Gastrocnemius medialis (tissue), 4 donors: ENCODE results near the gene CBX1. TPM values are rescaled to one million over a fixed set of nuclear protein-coding genes. Genes with fewer than 3 reads are reported as not detected.
"Not testable (repeated sequence)": the region's sequence is repeated elsewhere in the genome, so short reads cannot be mapped to it uniquely, and the experiment has no call there.

Experiments
- ATAC-seq, 2 donors: fragments of 150-250 bp; one replicate each; pipeline ENCODE4 v1.9.1; 2016
- DNase-seq, 2 donors: peaks; one replicate each; pipeline ENCODE4 v3.0.0-alpha.2; 2019
- H3K27ac ChIP-seq, 4 donors: fragments of 200-600 bp; sonication (generic); 1 replicate in 1 of 4; 2 replicates in 3 of 4; pipeline ENCODE4 v1.5.1; 2016 to 2018; ENCODE audit warnings: mild to moderate bottlenecking in 2 of 4, moderate library complexity in 1 of 4
- H3K27me3 ChIP-seq, 3 donors: fragments of 200-600 bp; sonication (generic) in 2 of 3; 1 replicate in 1 of 3; 2 replicates in 2 of 3; pipeline versions ENCODE4 v1.5.1 to v1.6.0; 2016 to 2019; ENCODE audit warnings: mild to moderate bottlenecking in 1 of 3, moderate library complexity in 1 of 3
- H3K36me3 ChIP-seq, 2 donors: fragments of 200-600 bp; sonication (generic) in 1 of 2; one replicate each; pipeline ENCODE4 v1.5.1; 2017 to 2018
- H3K4me1 ChIP-seq, 2 donors: fragments of 200-600 bp; sonication (generic) in 1 of 2; one replicate each; pipeline ENCODE4 v1.5.1; 2016 to 2017; ENCODE audit warnings: mild to moderate bottlenecking in 2 of 2
- H3K4me3 ChIP-seq, 4 donors: fragments of 200-600 bp; sonication (generic) in 3 of 4; 1 replicate in 1 of 4; 2 replicates in 3 of 4; pipeline ENCODE4 v1.5.1; 2016 to 2019; ENCODE audit warnings: mild to moderate bottlenecking in 2 of 4
- H3K9me3 ChIP-seq, 3 donors: fragments of 200-600 bp; sonication (generic) in 2 of 3; 1 replicate in 1 of 3; 2 replicates in 2 of 3; pipeline ENCODE4 v1.5.1; 2016 to 2019
- CTCF ChIP-seq, 5 experiments: fragments of 450-650 bp in 3 of 5; fragments of 200-600 bp in 2 of 5; sonication (generic) in 2 of 5; IDR thresholded peaks in 4 of 5; conservative IDR thresholded peaks in 1 of 5; 1 replicate in 4 of 5; 2 replicates in 1 of 5; pipeline ENCODE4 v1.5.1; 2016 to 2019; ENCODE audit warnings: antibody characterized with exemption in 5 of 5, mild to moderate bottlenecking in 3 of 5, moderate library complexity in 3 of 5
- POLR2A ChIP-seq, 2 donors: fragments of 450-650 bp; IDR thresholded peaks; one replicate each; pipeline ENCODE4 v1.6.1; 2017; ENCODE audit warnings: antibody characterized with exemption in 2 of 2, mild to moderate bottlenecking in 2 of 2, moderate library complexity in 2 of 2
- in situ Hi-C, 4 donors: fragments of 200-750 bp; cut with MboI; loops; one replicate each; pipeline versions ENCODE4 v1.15.0 to v1.8.0; 2017; ENCODE audit warnings: low sequenced_read_pairs in 4 of 4
- intact Hi-C: fragments of 100-400 bp; cut with DNase I; formaldehyde crosslinking; loops from one replicate; pipeline ENCODE4 v1.15.1; 2023; ENCODE audit warnings: low total_unique reads
- total RNA-seq, 4 donors: library from RNA; depleted of rRNA; stranded (reverse); fragments of >200 nt; gene quantifications; one replicate each; pipeline versions ENCODE4 v1.1.0 to v1.2.3, GENCODE V29; 2016

The CBX1 gene
- total RNA-seq, 4 donors from 2014 or later, result 26.0 to 34.1 (median 27.7) TPM

DNA sequence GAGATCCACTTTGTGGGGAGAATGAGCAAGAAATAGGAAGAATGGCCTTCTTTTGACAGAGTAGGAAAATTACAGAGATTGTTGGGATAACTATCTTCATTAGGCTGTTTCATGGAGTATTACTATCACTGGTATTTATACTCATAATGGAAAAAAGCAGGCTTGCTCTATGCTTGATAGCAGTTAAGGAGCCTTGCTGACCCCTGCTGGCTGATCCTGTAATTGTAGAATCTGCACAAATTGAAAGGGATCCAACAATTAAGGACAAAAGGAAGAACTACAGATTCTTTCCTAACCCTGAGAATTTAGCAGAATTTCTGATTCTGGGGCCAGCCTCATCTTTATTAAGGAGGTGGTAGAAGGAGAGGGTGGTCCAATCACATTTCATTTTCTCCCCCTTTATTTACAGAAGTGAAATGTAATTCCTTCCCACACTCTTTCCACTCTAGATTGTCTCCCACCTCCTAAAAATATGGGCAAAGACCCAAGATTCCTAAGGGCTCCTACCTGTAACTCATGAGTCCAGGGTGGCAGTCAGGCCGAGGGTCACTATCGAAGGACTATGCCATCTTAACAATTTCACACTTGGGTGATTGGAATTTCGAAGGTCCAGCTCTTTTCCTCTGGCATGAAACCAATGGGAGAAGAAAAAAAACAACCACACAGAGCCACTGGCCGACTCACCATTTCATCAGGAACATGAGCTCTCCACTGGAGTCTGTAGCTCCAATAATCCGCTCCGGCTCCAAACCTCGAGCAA lies 26.8 kb downstream of the CBX1 start:
- DNase-seq (peak; percentile 56 to 79), ATAC-seq (peak; percentile 68 to 80)
- peaks cover 6 to 14% of the 10 kb centered on the region in 2 donors for H3K4me1 ChIP-seq
- peaks cover 0 to 23% of the 10 kb centered on the region in 2 donors for H3K36me3 ChIP-seq
- peak; percentile 83 to 97 (median 86) for TF ChIP-seq CTCF (IDR thresholded peaks at IDR 0.05 in 4 of 5, conservative IDR thresholded peaks at IDR 0.05 in 1 of 5)
- no peak for TF ChIP-seq POLR2A (IDR thresholded peaks at IDR 0.05)
- no peaks in the 10 kb centered on the region for H3K27me3 ChIP-seq
- H3K4me3 ChIP-seq, result no peak overlapping the region
- H3K9me3 ChIP-seq, result no peaks in the 10 kb centered on the region
- in situ Hi-C loops, result loop anchor here (5.0 kb wide), 2 partner anchors 42 to 47 kb away; no protein-coding TSS in a partner anchor
- H3K27ac ChIP-seq, result peak overlapping the region; percentile 68 to 97 (median 82)
- intact Hi-C loops, result loop anchor here (1.0 to 2.0 kb wide), 2 partner anchors 49 to 56 kb away; no protein-coding TSS in a partner anchor

GRCh38 chr17:48073566-48074094 lies 27.6 kb downstream of the CBX1 start:
- DNase-seq, H3K4me3 ChIP-seq, H3K27me3 ChIP-seq, H3K9me3 ChIP-seq: not testable (repeated sequence)
- H3K4me1 ChIP-seq, result peaks cover 6 to 14% of the 10 kb centered on the region in 2 donors
- peak overlapping the region; percentile 68 to 97 (median 82) for H3K27ac ChIP-seq
- in situ Hi-C loops, result loop anchor here (5.0 kb wide), 2 partner anchors 41 to 46 kb away; no protein-coding TSS in a partner anchor
- H3K36me3 ChIP-seq, result peaks cover 0 to 32% of the 10 kb centered on the region in 2 donors
- peak; percentile 65 to 71 for ATAC-seq
- intact Hi-C loops, result loop anchor here (1.0 to 2.0 kb wide), 2 partner anchors 48 to 57 kb away; no protein-coding TSS in a partner anchor

DNA sequence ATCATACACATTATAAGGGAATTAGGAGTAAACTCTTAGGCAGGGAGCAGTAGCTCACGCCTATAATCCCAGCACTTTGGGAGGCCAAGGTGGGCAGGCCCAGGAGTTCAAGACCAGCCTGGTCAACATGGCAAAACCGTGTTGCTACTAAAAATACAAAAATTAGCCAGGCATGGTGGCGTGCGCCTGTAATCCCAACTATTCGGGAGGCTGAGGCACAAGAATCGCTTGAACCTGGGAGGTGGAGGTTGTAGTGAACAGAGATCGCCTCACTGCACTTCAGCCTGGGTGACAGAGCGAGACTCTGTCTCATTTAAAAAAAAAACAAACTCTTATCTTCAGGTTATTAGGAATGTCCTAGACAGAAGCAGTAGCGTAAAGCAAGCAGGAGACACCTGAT lies 28.5 kb downstream of the CBX1 start:
- H3K4me3 ChIP-seq, intact Hi-C loops, ATAC-seq, H3K27me3 ChIP-seq, DNase-seq, H3K9me3 ChIP-seq: not testable (repeated sequence)
- H3K36me3 ChIP-seq, result peaks cover 0 to 39% of the 10 kb centered on the region in 2 donors
- H3K4me1 ChIP-seq, result peaks cover 11 to 18% of the 10 kb centered on the region in 2 donors
- H3K27ac ChIP-seq, result peak overlapping the region; percentile 68 to 97 (median 82)
- in situ Hi-C loops, result loop anchor here (5.0 kb wide), 2 partner anchors 41 to 46 kb away; no protein-coding TSS in a partner anchor

DNA sequence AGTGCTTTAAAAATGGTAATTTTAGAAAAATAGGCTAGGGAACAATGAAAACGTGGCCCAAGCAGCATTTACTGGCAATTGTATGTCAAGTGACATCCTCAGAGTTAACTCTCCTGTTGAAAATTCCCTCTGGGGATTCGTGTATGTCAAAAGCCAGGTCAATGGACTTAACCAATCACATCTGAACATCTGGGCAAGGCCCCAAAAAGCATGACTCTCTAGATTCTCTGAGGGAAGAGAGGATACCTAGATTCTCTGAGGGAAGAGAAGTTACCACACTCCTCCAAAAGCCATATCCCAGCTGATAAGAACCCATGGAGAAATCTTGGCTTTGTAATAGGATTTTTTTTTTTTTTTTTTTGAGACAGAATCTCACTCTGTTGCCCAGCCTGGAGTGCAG lies 29.6 kb downstream of the CBX1 start:
- Histone ChIP-seq H3K27ac (peak overlapping the region; percentile 3 to 97 (median 22)), H3K36me3 (peaks cover 0 to 38% of the 10 kb centered on the region in 2 donors), H3K4me3 (no peak overlapping the region), H3K27me3 (no peaks in the 10 kb centered on the region), H3K9me3 (no peaks in the 10 kb centered on the region), H3K4me1 (peaks cover 20 to 28% of the 10 kb centered on the region in 2 donors)
- in situ Hi-C loops, result loop anchor here (5.0 kb wide), 2 partner anchors 39 to 44 kb away; no protein-coding TSS in a partner anchor
- TF ChIP-seq CTCF (IDR thresholded peaks at IDR 0.05 in 4 of 5, conservative IDR thresholded peaks at IDR 0.05 in 1 of 5) (no peak), POLR2A (IDR thresholded peaks at IDR 0.05) (no peak)
- DNase-seq, result no peak
- intact Hi-C loops, result no loop called here
- ATAC-seq, result no peak

- ATAC-seq (no peak), DNase-seq (no peak)
- in situ Hi-C loops (loop anchor here (5.0 kb wide), 2 partner anchors 38 to 43 kb away; no protein-coding TSS in a partner anchor), intact Hi-C loops (no loop called here)
- Histone ChIP-seq H3K27me3 (no peaks in the 10 kb centered on the region), H3K9me3 (no peaks in the 10 kb centered on the region), H3K27ac (peak overlapping the region; percentile 32 to 99 (median 96)), H3K4me3 (no peak overlapping the region), H3K36me3 (peaks cover 0 to 25% of the 10 kb centered on the region in 2 donors), H3K4me1 (peaks cover 33 to 39% of the 10 kb centered on the region in 2 donors)
- TF ChIP-seq POLR2A (IDR thresholded peaks at IDR 0.05) (no peak), CTCF (IDR thresholded peaks at IDR 0.05 in 4 of 5, conservative IDR thresholded peaks at IDR 0.05 in 1 of 5) (no peak)
Measured at GRCh38 chr17:48070195-48070594, 31.1 kb downstream of the CBX1 start.
